Measurements from ENCODE around the gene KPNA4.

GRCh38 chr3:160567774-160568173, 2.4 kb upstream of the KPNA4 start:
- TF ChIP-seq CTCF (IDR thresholded peaks at IDR 0.05), result no peak
- no peak for TF ChIP-seq POLR2A (IDR thresholded peaks at IDR 0.05)
